AG04450 (cell line): ENCODE measurements around the gene ABR. TPM values are rescaled to one million over a fixed set of nuclear protein-coding genes. Genes with fewer than 3 reads are reported as not detected.
A peak's percentile ranks its signal among the peaks of the same experiment; 100 is the strongest.

Experiments
- CTCF ChIA-PET: fragments of 300-600, 350-600 bp; formaldehyde crosslinking; extraction: SDS; loops from one replicate; lab custom pipeline; 2022; ENCODE audit warnings: antibody characterized with exemption, inconsistent platforms; lab: Charles Lee
- POLR2A ChIA-PET: fragments of 350-600 bp; formaldehyde crosslinking; extraction: SDS; loops from one replicate; lab custom pipeline; 2021; ENCODE audit warnings: antibody characterized with exemption, inconsistent platforms; lab: Yijun Ruan, JAX
- DNase-seq: peaks from one replicate; pipeline ENCODE4 v3.0.0-alpha.2; 2011; ENCODE audit warnings: low read depth, low spot score
- H3K27ac ChIP-seq: one replicate; pipeline ENCODE4 v1.5.1; 2012; ENCODE audit warnings: low read depth, low read length, control low read depth
- H3K27me3 ChIP-seq: one replicate; pipeline ENCODE4 v1.6.0; 2012; ENCODE audit warnings: low read length; ENCODE audit not compliant: control insufficient read depth, insufficient read depth
- H3K4me3 ChIP-seq: 2 replicates; pipeline ENCODE4 v1.5.1; 2011; ENCODE audit warnings: mild to moderate bottlenecking, low read depth, low read length, control low read depth
- H3K9me3 ChIP-seq: 2 replicates; pipeline ENCODE4 v1.5.1; 2012; ENCODE audit warnings: low read length; ENCODE audit not compliant: control insufficient read depth, insufficient read depth
- polyA plus RNA-seq: library from polyadenylated mRNA; depleted of rRNA; stranded (reverse); fragments of >200 nt; gene quantifications from 2 replicates; pipeline ENCODE4 v1.2.3, GENCODE V29; 2011
- TF ChIP-seq, protein P1 (sequence below): IDR thresholded peaks from 2 replicates; pipeline ENCODE4 v1.5.1; 2011; ENCODE audit warnings: low read depth, low read length, control low read depth, inconsistent platforms

Gene ABR
- polyA plus RNA-seq, 1 experiment: 64.3 TPM

DNA sequence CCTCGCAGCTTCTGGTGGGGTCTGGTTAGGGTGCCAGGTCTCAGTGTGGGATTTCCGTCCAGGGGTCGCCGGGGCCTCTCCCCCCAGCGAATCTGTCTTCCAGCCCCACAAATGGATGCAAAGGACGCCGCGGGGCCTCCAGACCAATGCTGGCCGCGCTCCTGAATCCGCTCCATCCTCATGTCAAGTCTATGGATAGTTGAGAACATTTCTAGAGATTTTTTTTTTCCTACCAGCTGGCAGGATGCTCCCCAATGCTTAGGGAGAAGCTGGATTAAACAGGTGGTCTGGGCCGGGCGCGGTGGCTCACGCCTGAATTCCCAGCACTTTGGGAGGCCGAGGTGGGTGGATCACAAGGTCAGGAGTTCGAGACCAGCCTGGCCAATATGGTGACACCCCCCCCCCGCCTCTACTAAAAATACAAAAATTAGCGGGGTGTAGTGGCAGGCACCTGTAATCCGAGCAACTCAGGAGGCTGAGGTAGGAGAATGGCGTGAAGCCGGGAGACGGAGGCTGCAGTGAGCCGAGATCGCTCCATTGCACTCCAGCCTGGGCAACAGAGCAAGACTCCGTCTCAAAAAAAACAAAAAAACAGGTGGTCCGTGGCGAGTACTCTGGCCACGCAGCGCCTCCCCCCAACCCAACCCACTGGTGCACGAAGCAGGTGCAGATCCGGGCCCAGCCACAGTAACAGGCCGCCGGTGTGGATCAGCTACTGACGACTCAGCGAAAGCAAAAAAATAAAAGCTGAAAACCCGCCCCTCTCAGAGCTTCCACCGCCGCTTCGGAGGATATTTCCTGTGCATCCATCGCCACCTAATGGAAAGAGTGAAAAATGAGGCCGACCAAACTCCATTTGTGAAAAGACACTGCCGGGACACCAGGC, 199.1 kb downstream of the ABR start:
- H3K4me3 ChIP-seq: peak overlapping the region; percentile 61
- ChIA-PET CTCF (interaction anchor here (0.5 to 2.4 kb wide), 53 partner anchors 9 to 568 kb away, joined by 3 to 33 read pairs (median 5); partner anchors contain the start of genes GEMIN4, GLOD4, MRM3 and TIMM22), POLR2A (interaction anchor here (0.6 to 2.4 kb wide), 15 partner anchors 16 to 430 kb away, joined by 3 to 13 read pairs (median 3); partner anchors contain the start of genes GLOD4, MRM3, TIMM22 and VPS53)
- H3K27me3 ChIP-seq: no peaks in the 10 kb centered on the region
- TF ChIP-seq, protein P1, sequence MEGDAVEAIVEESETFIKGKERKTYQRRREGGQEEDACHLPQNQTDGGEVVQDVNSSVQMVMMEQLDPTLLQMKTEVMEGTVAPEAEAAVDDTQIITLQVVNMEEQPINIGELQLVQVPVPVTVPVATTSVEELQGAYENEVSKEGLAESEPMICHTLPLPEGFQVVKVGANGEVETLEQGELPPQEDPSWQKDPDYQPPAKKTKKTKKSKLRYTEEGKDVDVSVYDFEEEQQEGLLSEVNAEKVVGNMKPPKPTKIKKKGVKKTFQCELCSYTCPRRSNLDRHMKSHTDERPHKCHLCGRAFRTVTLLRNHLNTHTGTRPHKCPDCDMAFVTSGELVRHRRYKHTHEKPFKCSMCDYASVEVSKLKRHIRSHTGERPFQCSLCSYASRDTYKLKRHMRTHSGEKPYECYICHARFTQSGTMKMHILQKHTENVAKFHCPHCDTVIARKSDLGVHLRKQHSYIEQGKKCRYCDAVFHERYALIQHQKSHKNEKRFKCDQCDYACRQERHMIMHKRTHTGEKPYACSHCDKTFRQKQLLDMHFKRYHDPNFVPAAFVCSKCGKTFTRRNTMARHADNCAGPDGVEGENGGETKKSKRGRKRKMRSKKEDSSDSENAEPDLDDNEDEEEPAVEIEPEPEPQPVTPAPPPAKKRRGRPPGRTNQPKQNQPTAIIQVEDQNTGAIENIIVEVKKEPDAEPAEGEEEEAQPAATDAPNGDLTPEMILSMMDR: peak; percentile 79
- DNase-seq: no peak
- peak overlapping the region; percentile 57 for H3K27ac ChIP-seq
- H3K9me3 ChIP-seq: peaks cover 5% of the 10 kb centered on the region; the same call in 1 of the 2 replicates

DNA sequence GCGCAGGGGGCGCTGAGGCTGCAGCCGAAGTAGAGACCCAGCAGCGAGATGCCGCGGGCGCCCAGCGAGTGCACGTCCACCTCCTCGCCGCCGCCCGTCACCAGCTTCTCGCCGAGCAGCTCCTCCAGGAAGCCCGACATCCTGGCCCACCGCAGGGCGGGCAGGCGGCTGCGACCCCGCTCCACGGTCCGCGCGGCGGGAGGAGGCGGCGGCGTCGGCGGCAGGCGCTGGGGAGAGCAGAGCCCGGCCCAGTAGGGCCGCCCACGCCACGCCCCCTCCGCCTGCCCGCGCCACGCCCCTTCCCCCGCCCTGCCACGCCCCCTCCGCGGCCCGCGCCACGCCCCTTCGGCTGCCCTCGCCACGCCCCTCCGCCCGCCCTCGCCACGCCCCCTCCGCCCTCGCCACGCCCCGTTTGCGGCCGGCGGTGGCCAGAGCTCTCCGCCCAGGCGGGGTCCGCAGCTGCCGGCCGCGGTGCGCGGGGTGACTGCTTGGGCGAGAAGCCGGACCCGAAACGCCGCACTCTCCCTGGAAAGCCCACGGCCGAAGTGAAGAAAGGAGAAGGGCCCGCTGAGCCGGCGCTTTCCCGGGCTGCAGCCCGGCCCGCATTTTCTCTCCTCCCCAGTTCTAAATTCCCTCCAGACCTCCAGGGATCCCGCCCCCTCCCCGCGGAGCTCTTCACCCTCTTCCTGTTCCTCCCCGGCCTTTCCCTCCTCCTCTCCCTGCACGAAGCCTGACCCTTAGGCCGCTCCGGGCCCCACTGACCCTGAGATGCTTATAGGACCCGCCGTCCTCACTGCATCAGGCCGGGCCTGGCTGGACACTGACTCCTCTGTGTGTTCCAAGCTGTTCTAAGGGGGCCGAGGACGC, 200.0 kb downstream of the ABR start, which contains the start of gene NXN:
NXN (minus strand) TSS at position 238 of the 867 bp plus-strand sequence.
- no peak for DNase-seq
- ChIA-PET CTCF (interaction anchor here (0.5 to 2.4 kb wide), 16 partner anchors 17 to 816 kb away, joined by 3 to 33 read pairs (median 6); partner anchors contain the start of genes GEMIN4, TIMM22 and VPS53), POLR2A (interaction anchor here (0.6 to 2.4 kb wide), 10 partner anchors 17 to 429 kb away, joined by 3 to 13 read pairs (median 4); partner anchors contain the start of genes GLOD4, MRM3 and VPS53)
- no peaks in the 10 kb centered on the region for H3K27me3 ChIP-seq
- peak within 1 kb of the TSS; percentile 57 for H3K27ac ChIP-seq
- peak within 1 kb of the TSS; percentile 86 for H3K4me3 ChIP-seq
- peaks cover 5% of the 10 kb centered on the region; the same call in 1 of the 2 replicates for H3K9me3 ChIP-seq
- TF ChIP-seq, protein P1: 0 out of 2 replicates have a peak, but pooled peaks have one; percentile 25

DNA sequence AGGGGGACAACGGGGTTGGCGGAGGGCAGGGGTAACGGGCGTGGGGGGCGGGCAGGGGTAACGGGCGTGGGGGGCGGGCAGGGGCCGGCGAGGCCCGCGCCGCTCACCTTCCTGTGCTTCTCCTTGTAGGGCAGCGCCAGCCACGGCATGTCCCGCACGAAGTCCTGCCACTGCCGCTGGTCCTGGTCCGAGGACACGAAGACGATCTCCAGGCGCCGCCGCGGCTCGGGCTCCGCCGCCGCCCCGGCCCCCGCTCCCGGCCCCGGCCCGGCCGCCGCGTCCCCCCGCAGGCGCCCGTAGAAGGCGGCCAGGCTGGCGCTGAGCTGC, 200.6 kb downstream of the ABR start:
- H3K27me3 ChIP-seq: no peaks in the 10 kb centered on the region
- TF ChIP-seq, protein P1: no peak
- DNase-seq: no peak
- peaks cover 5% of the 10 kb centered on the region; the same call in 1 of the 2 replicates for H3K9me3 ChIP-seq
- ChIA-PET CTCF (interaction anchor here (0.8 to 2.4 kb wide), 4 partner anchors 17 to 815 kb away, joined by 3 to 33 read pairs (median 4); partner anchors contain the start of genes GEMIN4 and TIMM22), POLR2A (interaction anchor here (1.0 to 2.4 kb wide), 4 partner anchors 28 to 51 kb away, joined by 3 to 13 read pairs (median 8); no protein-coding TSS in a partner anchor)
- no peak overlapping the region for H3K27ac ChIP-seq
- H3K4me3 ChIP-seq: peak overlapping the region; percentile 73

DNA sequence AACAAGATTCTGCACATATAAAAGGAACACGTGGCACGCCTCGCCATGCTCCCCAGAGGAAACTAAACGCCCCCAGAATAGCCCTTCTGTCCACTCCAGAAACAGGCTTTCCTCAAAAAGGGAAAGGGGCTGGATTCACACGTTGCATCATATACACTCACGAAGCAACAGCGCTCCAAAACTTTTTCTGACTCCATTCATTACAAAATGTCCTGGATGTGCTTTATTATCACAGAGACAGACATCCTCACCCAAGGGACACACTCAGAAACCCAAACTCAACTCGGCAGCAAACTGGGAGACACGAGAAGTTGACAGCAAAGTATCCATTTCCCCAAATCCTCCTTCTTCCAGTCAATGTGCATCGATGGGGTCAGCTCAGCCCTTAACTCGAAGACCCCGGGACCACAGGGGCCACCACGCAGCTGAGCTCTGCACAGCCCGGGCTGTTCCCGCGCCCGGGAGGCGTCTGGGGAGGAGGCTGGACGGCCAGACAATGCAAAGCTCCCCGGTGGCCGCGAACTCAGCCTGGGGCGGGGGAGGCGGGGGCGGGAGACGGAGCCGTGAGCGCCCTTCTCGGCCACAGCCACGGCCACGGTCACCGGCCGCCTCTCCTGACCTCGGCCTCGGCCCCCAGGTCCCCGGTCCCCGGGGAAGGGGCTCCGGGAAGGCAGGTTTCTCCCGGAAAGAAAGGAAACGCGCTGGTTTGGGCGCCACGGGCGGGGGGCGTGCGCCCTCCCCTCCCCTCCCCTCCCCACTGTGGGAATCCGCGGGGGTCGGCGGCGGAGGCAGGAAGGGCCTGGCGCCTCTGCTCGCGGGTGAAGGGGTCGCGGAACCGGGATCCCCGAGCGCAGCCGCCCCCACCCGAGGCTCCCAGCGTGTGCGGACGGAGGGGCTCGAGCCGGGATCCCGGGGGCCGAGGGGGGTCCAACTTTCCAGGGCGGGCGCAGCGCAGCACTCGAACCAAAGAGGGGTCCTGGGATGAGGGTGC, 201.4 kb downstream of the ABR start:
- Histone ChIP-seq H3K4me3 (peak overlapping the region; percentile 86), H3K27ac (peak overlapping the region; percentile 52), H3K27me3 (no peaks in the 10 kb centered on the region), H3K9me3 (peaks cover 5% of the 10 kb centered on the region; the same call in 1 of the 2 replicates)
- ChIA-PET CTCF (interaction anchor here (1.2 to 1.4 kb wide), 2 partner anchors 78 to 209 kb away, joined by 3 to 4 read pairs; no protein-coding TSS in a partner anchor), POLR2A (interaction anchor here (1.1 to 2.4 kb wide), 2 partner anchors 27 to 50 kb away, joined by 9 to 13 read pairs; no protein-coding TSS in a partner anchor)
- no peak for DNase-seq
- TF ChIP-seq, protein P1: no peak
